OCI-LY1 (cell line): ENCODE measurements around the gene RAB6B.

Experiments
- H2AFZ ChIP-seq: fragments of 200-600 bp; sonication (generic), shearing (Covaris generic); 2 replicates; pipeline ENCODE4 v1.6.0; 2014; ENCODE audit warnings: antibody characterized with exemption, mild to moderate bottlenecking, low read length
- H3F3A ChIP-seq: fragments of 200-600 bp; sonication (generic), shearing (Covaris generic); 2 replicates; pipeline ENCODE4 v1.6.0; 2014; ENCODE audit warnings: mild to moderate bottlenecking, antibody characterized with exemption, low read length, moderate library complexity; ENCODE audit not compliant: insufficient read depth
- H3K27ac ChIP-seq: fragments of 200-600 bp; sonication (generic); 2 replicates; pipeline ENCODE4 v1.5.1; 2014; ENCODE audit warnings: low read length, mixed run types, mild to moderate bottlenecking, low read depth; ENCODE audit not compliant: poor library complexity, severe bottlenecking
- H3K27me3 ChIP-seq: fragments of 200-600 bp; sonication (generic); 2 replicates; pipeline ENCODE4 v1.6.0; 2014; ENCODE audit warnings: antibody characterized with exemption, mild to moderate bottlenecking, low read length, moderate library complexity; ENCODE audit not compliant: insufficient read depth
- H3K36me3 ChIP-seq: fragments of 200-600 bp; sonication (generic); 2 replicates; pipeline ENCODE4 v1.6.1; 2014; ENCODE audit warnings: mild to moderate bottlenecking, antibody characterized with exemption, low read length, moderate library complexity, mixed read lengths; ENCODE audit not compliant: insufficient read depth
- H3K4me1 ChIP-seq: fragments of 200-600 bp; sonication (generic); 2 replicates; pipeline ENCODE4 v1.5.1; 2014; ENCODE audit warnings: mild to moderate bottlenecking, low read length, moderate library complexity; ENCODE audit not compliant: insufficient read depth, severe bottlenecking
- H3K4me2 ChIP-seq: fragments of 200-600 bp; sonication (generic), shearing (Covaris generic); 2 replicates; pipeline ENCODE4 v1.6.1; 2014; ENCODE audit warnings: low read length
- H3K4me3 ChIP-seq: fragments of 200-600 bp; sonication (generic); 2 replicates; pipeline ENCODE4 v1.5.1; 2014; ENCODE audit warnings: low read length, low read depth, mild to moderate bottlenecking, mixed read lengths; ENCODE audit not compliant: poor library complexity, severe bottlenecking
- H3K79me2 ChIP-seq: fragments of 200-600 bp; shearing (Covaris generic); 2 replicates; pipeline ENCODE4 v1.6.1; 2016; ENCODE audit warnings: mixed run types, low read length, mixed read lengths; ENCODE audit not compliant: insufficient read depth
- H3K9ac ChIP-seq: fragments of 200-600 bp; sonication (generic), shearing (Covaris generic); 2 replicates; pipeline ENCODE4 v1.6.1; 2014; ENCODE audit warnings: mild to moderate bottlenecking, low read length, mixed read lengths
- H3K9me2 ChIP-seq: fragments of 200-600 bp; sonication (generic), shearing (Covaris generic); 2 replicates; pipeline ENCODE4 v1.6.1; 2014; ENCODE audit warnings: low read depth, mild to moderate bottlenecking, low read length, mixed read lengths
- H3K9me3 ChIP-seq: fragments of 200-600 bp; shearing (Covaris generic); 2 replicates; pipeline ENCODE4 v1.6.1; 2014; ENCODE audit warnings: low read length, mixed read lengths
- H4K20me1 ChIP-seq: fragments of 200-600 bp; sonication (generic), shearing (Covaris generic); 2 replicates; pipeline ENCODE4 v1.6.0; 2016; ENCODE audit warnings: mild to moderate bottlenecking, low read length; ENCODE audit not compliant: insufficient read depth
- CTCF ChIP-seq: fragments of 200-600 bp; sonication (generic), shearing (Covaris generic); IDR thresholded peaks from 2 replicates; pipeline ENCODE4 v1.5.1; 2017; ENCODE audit warnings: mild to moderate bottlenecking, antibody characterized with exemption, low read length, moderate library complexity, mixed read lengths
- EZH2 ChIP-seq: fragments of 200-600 bp; sonication (generic), shearing (Covaris generic); IDR thresholded peaks from 2 replicates; pipeline ENCODE4 v1.8.0; 2017; ENCODE audit warnings: borderline replicate concordance, mixed run types, mild to moderate bottlenecking, antibody characterized with exemption, low read length, moderate library complexity, mixed read lengths

RAB6B gene

GRCh38 chr3:133775835-133776234 lies 119.8 kb downstream of the RAB6B start:
- Histone ChIP-seq H3K36me3 (no peaks in the 10 kb centered on the region), H3K9ac (no peak overlapping the region), H3K4me3 (no peak overlapping the region), H3F3A (no peaks in the 10 kb centered on the region), H4K20me1 (no peaks in the 10 kb centered on the region), H3K4me1 (no peaks in the 10 kb centered on the region), H3K9me3 (no peaks in the 10 kb centered on the region), H3K9me2 (no peaks in the 10 kb centered on the region), H3K79me2 (no peaks in the 10 kb centered on the region), H3K4me2 (no peak overlapping the region), H2AFZ (no peak overlapping the region), H3K27me3 (no peaks in the 10 kb centered on the region), H3K27ac (no peak overlapping the region)
- TF ChIP-seq EZH2 (no peak), CTCF (no peak)

- H3K4me1 ChIP-seq = no peaks in the 10 kb centered on the region
- no peaks in the 10 kb centered on the region for H3K36me3 ChIP-seq
- H3F3A ChIP-seq = no peaks in the 10 kb centered on the region
- H3K9me3 ChIP-seq = no peaks in the 10 kb centered on the region
- H3K27me3 ChIP-seq = no peaks in the 10 kb centered on the region
- H3K9ac ChIP-seq = no peak overlapping the region
- H3K79me2 ChIP-seq = no peaks in the 10 kb centered on the region
- no peaks in the 10 kb centered on the region for H3K9me2 ChIP-seq
- no peaks in the 10 kb centered on the region for H4K20me1 ChIP-seq
- H3K27ac ChIP-seq = no peak overlapping the region
- no peak overlapping the region for H3K4me2 ChIP-seq
- no peak overlapping the region for H2AFZ ChIP-seq
- TF ChIP-seq CTCF (no peak), EZH2 (no peak)
- no peak overlapping the region for H3K4me3 ChIP-seq
Measured at GRCh38 chr3:133775309-133775708, 120.4 kb downstream of the RAB6B start.
